ENCODE results near the gene SPRR2A.

- TF ChIP-seq EZH2phosphoT487 (IDR thresholded peaks at IDR 0.05; ENCODE audit: insufficient read depth, low read depth) (no peak), EZH2 (IDR thresholded peaks at IDR 0.05; ENCODE audit: insufficient read depth, poor library complexity, severe bottlenecking) (no peak)
These were observed 26.4 kb downstream of the SPRR2A start, which contains the start of gene SPRR1B for GRCh38 chr1:153030895-153031294.
